PC-3 (cell line): Measurements from ENCODE around the gene SLC10A7. TPM values are rescaled to one million over a fixed set of nuclear protein-coding genes. Genes with fewer than 3 reads are reported as not detected.

Experiments used
- ATAC-seq: fragments of 200-7000 bp; cut with Tn5 transposase; 2 replicates; pipeline ENCODE4 v1.9.1; 2020; ENCODE audit warnings: mild to moderate bottlenecking, moderate library complexity
- BruUV-seq: library from RNA; stranded (reverse); fragments of 400-500 nt; replicated peaks from 2 replicates; lab custom pipeline; 2021; lab: Mats Ljungman, UMichigan
- CTCF ChIA-PET: fragments of 300-600 bp; sonication (Branson Sonifier 250); formaldehyde crosslinking; loops from one replicate; lab custom pipeline; 2022; ENCODE audit warnings: antibody characterized with exemption; lab: Charles Lee
- POLR2A ChIA-PET: fragments of 300-600 bp; sonication (Branson Sonifier 250); formaldehyde crosslinking; loops from one replicate; lab custom pipeline; 2022; ENCODE audit warnings: antibody characterized with exemption; ENCODE audit not compliant: unreplicated experiment; lab: Charles Lee
- DNase-seq: peaks from one replicate; pipeline ENCODE4 v3.0.0-alpha.2; 2015
- H2AFZ ChIP-seq: fragments of 300-600 bp; sonication (generic); 2 replicates; pipeline ENCODE4 v1.6.0; 2016; ENCODE audit warnings: antibody characterized with exemption, low read length
- H3F3A ChIP-seq: fragments of 300-600 bp; sonication (generic); one replicate; pipeline ENCODE4 v1.6.0; 2017; ENCODE audit warnings: antibody characterized with exemption, low read length, control low read depth, mild to moderate bottlenecking; ENCODE audit not compliant: unreplicated experiment
- H3K27ac ChIP-seq: fragments of 300-600 bp; sonication (generic); 2 replicates; pipeline ENCODE4 v1.5.1; 2016; ENCODE audit warnings: mild to moderate bottlenecking, low read length
- H3K27me3 ChIP-seq: fragments of 300-600 bp; sonication (generic); 2 replicates; pipeline ENCODE4 v1.6.1; 2016; ENCODE audit warnings: low read length, mixed read lengths
- H3K36me3 ChIP-seq: fragments of 300-600 bp; sonication (generic); 2 replicates; pipeline ENCODE4 v1.6.1; 2016; ENCODE audit warnings: low read depth, mixed run types, low read length, mixed read lengths
- H3K4me1 ChIP-seq: fragments of 300-600 bp; sonication (generic); 2 replicates; pipeline ENCODE4 v1.5.1; 2016; ENCODE audit warnings: low read length; ENCODE audit not compliant: insufficient read depth
- H3K4me2 ChIP-seq: fragments of 300-600 bp; sonication (generic); 2 replicates; pipeline ENCODE4 v1.6.0; 2016; ENCODE audit warnings: low read length
- H3K4me3 ChIP-seq: fragments of 300-600 bp; sonication (generic); 2 replicates; pipeline ENCODE4 v1.5.1; 2016; ENCODE audit warnings: mild to moderate bottlenecking, low read length, mixed read lengths
- H3K79me2 ChIP-seq: fragments of 300-600 bp; sonication (generic); 2 replicates; pipeline ENCODE4 v1.6.1; 2017; ENCODE audit warnings: low read length, mixed read lengths
- H3K9ac ChIP-seq: fragments of 300-600 bp; sonication (generic); 2 replicates; pipeline ENCODE4 v1.6.0; 2016; ENCODE audit warnings: mild to moderate bottlenecking, low read length
- H3K9me2 ChIP-seq: fragments of 300-600 bp; sonication (generic); replicated peaks from 2 replicates; pipeline ENCODE4 v1.6.1; 2016; ENCODE audit warnings: mixed run types, low read length, mixed read lengths
- H3K9me3 ChIP-seq: fragments of 300-600 bp; sonication (generic); 2 replicates; pipeline ENCODE4 v1.6.1; 2016; ENCODE audit warnings: low read length, mixed read lengths
- H4K20me1 ChIP-seq: fragments of 300-600 bp; sonication (generic); 2 replicates; pipeline ENCODE4 v1.6.1; 2016; ENCODE audit warnings: low read length, mixed read lengths
- EZH2 ChIP-seq: fragments of 300-600 bp; sonication (generic); IDR thresholded peaks from one replicate; pipeline ENCODE4 v1.6.1; 2017; ENCODE audit warnings: antibody characterized with exemption, mild to moderate bottlenecking, low read length; ENCODE audit not compliant: unreplicated experiment
- EZH2phosphoT487 ChIP-seq: fragments of 300-600 bp; sonication (generic); IDR thresholded peaks from 2 replicates; pipeline ENCODE4 v1.6.1; 2018; ENCODE audit warnings: mild to moderate bottlenecking, antibody characterized with exemption, low read length, borderline replicate concordance
- intact Hi-C: fragments of 100-400 bp; cut with micrococcal nuclease; formaldehyde crosslinking; loops from 2 replicates; pipeline ENCODE4 v1.9.0; 2023
- total RNA-seq: library from RNA; depleted of rRNA; stranded (reverse); fragments of >200 nt; gene quantifications from 2 replicates; pipeline ENCODE4 v1.2.3, GENCODE V29; 2014
- TF ChIP-seq, protein P1 (sequence below): fragments of 300-600 bp; sonication (generic); conservative IDR thresholded peaks from 2 replicates; pipeline ENCODE4 v1.5.1; 2017; ENCODE audit warnings: antibody characterized with exemption, low read depth, mild to moderate bottlenecking, low read length

SLC10A7 gene
- total RNA-seq, 1 experiment from 2014 or later, result 9.1 TPM

DNA sequence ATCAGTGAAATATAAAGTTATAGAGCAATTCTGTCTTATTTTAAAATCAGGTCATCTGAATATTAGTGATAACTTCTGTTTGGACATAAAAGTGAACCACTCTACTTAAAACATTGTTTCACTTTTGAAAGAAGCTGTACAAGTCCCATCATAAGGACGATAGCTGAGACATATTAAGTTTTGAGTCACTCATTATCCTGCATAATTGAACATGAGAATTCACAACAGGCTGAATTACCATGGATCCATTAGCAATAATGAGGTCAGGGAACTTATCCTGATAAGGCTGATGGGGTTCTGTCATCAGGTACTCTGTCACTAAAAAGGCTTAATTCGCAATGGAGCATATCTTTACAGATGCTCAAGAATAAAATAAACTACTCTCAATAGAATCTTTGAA lies 227.0 kb downstream of the SLC10A7 start:
- CTCF ChIA-PET, result no interaction called here
- no peaks in the 10 kb centered on the region for H4K20me1 ChIP-seq
- H2AFZ ChIP-seq, result no peak overlapping the region

DNA sequence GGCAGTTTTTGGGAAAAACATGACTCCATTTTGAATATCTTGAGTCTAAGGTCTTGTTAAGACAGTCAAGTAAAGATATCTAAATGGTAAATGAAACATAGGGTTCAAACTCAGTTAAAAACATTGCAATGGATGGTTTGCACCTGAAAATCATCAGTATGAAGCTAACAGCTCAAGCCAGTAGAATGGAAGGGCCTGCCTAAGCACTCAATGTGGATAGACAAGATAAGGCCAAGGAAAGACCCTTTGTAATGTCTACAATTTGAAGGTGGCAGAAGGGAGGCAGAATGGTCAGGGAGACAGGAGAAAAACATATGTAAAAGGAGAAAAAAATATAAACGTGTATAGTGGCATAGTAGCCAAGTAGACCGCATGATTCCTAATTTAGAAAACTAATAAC lies 229.2 kb downstream of the SLC10A7 start:
- H3K79me2 ChIP-seq, result no peaks in the 10 kb centered on the region
- CTCF ChIA-PET, result no interaction called here
- H4K20me1 ChIP-seq, result no peaks in the 10 kb centered on the region
- H3F3A ChIP-seq, result no peaks in the 10 kb centered on the region
- no peaks in the 10 kb centered on the region for H3K9me3 ChIP-seq
- no peak overlapping the region for H3K4me3 ChIP-seq
- H3K9ac ChIP-seq, result no peak overlapping the region
- H3K4me2 ChIP-seq, result no peak overlapping the region
- ATAC-seq, result no peak
- no peak overlapping the region for H2AFZ ChIP-seq
- H3K27ac ChIP-seq, result no peak overlapping the region
- H3K27me3 ChIP-seq, result no peaks in the 10 kb centered on the region
- H3K4me1 ChIP-seq, result no peaks in the 10 kb centered on the region
- TF ChIP-seq EZH2 (no peak), EZH2phosphoT487 (no peak)
- TF ChIP-seq, protein P1, sequence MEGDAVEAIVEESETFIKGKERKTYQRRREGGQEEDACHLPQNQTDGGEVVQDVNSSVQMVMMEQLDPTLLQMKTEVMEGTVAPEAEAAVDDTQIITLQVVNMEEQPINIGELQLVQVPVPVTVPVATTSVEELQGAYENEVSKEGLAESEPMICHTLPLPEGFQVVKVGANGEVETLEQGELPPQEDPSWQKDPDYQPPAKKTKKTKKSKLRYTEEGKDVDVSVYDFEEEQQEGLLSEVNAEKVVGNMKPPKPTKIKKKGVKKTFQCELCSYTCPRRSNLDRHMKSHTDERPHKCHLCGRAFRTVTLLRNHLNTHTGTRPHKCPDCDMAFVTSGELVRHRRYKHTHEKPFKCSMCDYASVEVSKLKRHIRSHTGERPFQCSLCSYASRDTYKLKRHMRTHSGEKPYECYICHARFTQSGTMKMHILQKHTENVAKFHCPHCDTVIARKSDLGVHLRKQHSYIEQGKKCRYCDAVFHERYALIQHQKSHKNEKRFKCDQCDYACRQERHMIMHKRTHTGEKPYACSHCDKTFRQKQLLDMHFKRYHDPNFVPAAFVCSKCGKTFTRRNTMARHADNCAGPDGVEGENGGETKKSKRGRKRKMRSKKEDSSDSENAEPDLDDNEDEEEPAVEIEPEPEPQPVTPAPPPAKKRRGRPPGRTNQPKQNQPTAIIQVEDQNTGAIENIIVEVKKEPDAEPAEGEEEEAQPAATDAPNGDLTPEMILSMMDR, result no peak
- H3K36me3 ChIP-seq, result no peaks in the 10 kb centered on the region
- DNase-seq, result no peak
- BruUV-seq, result no TSS peak
- no peaks in the 10 kb centered on the region for H3K9me2 ChIP-seq
- POLR2A ChIA-PET, result no interaction called here
- intact Hi-C loops, result no loop called here

More for the DNA sequence above, 227.0 kb downstream of the SLC10A7 start:
- DNase-seq, result no peak
- intact Hi-C loops, result no loop called here
- H3K4me3 ChIP-seq, result no peak overlapping the region
- ATAC-seq, result no peak
- H3K79me2 ChIP-seq, result no peaks in the 10 kb centered on the region
- no peaks in the 10 kb centered on the region for H3F3A ChIP-seq
- no peaks in the 10 kb centered on the region for H3K27me3 ChIP-seq
- no peak overlapping the region for H3K4me2 ChIP-seq
- H3K36me3 ChIP-seq, result no peaks in the 10 kb centered on the region
- POLR2A ChIA-PET, result no interaction called here
- BruUV-seq, result no TSS peak
- TF ChIP-seq EZH2phosphoT487, result no peak
- TF ChIP-seq, protein P1, result no peak
- no peak for TF ChIP-seq EZH2
- no peak overlapping the region for H3K27ac ChIP-seq
- no peak overlapping the region for H3K9ac ChIP-seq
- no peaks in the 10 kb centered on the region for H3K9me2 ChIP-seq
- H3K4me1 ChIP-seq, result no peaks in the 10 kb centered on the region
- H3K9me3 ChIP-seq, result no peaks in the 10 kb centered on the region

DNA sequence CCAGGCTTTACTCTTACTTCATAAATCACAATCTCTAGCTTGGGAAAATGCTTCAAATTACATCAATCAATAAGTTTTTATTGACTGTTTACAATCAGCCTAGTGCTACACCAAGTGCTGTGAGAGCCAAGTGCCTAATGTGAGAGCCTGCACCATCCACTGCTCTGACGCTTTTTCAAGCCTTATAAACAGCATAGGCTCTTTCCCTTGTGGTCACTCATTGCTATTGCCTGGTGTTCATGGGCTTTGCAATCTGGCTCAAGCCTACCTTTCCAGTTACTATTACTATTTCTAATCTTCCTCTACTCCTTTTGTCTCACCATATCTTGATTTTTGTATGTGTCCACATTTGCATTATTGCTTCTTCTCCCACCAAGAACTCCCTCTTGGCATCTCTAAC lies 230.4 kb downstream of the SLC10A7 start:
- ATAC-seq (no peak), DNase-seq (no peak)
- no peak overlapping the region for H3K4me3 ChIP-seq
- H3K9ac ChIP-seq, result no peak overlapping the region
- no peaks in the 10 kb centered on the region for H3K27me3 ChIP-seq
- no peaks in the 10 kb centered on the region for H3K9me2 ChIP-seq
- CTCF ChIA-PET, result no interaction called here
- H3F3A ChIP-seq, result no peaks in the 10 kb centered on the region
- no peaks in the 10 kb centered on the region for H3K36me3 ChIP-seq
- no peaks in the 10 kb centered on the region for H3K79me2 ChIP-seq
- H3K4me2 ChIP-seq, result no peak overlapping the region
- POLR2A ChIA-PET, result no interaction called here
- no TSS peak for BruUV-seq
- H3K27ac ChIP-seq, result no peak overlapping the region
- no peaks in the 10 kb centered on the region for H3K9me3 ChIP-seq
- H4K20me1 ChIP-seq, result no peaks in the 10 kb centered on the region
- TF ChIP-seq, protein P1, result no peak
- H3K4me1 ChIP-seq, result no peaks in the 10 kb centered on the region
- intact Hi-C loops, result no loop called here
- no peak overlapping the region for H2AFZ ChIP-seq
